GM12873 (cell line): ENCODE results near the gene FGL2.

Experiments
- TF ChIP-seq, protein P1 (sequence below): IDR thresholded peaks from 2 replicates; pipeline ENCODE4 v1.5.1; 2012; ENCODE audit warnings: low read depth, mild to moderate bottlenecking, moderate library complexity, low read length, control low read depth; ENCODE audit not compliant: insufficient read depth; ENCODE audit errors: missing control alignments

FGL2 gene

DNA sequence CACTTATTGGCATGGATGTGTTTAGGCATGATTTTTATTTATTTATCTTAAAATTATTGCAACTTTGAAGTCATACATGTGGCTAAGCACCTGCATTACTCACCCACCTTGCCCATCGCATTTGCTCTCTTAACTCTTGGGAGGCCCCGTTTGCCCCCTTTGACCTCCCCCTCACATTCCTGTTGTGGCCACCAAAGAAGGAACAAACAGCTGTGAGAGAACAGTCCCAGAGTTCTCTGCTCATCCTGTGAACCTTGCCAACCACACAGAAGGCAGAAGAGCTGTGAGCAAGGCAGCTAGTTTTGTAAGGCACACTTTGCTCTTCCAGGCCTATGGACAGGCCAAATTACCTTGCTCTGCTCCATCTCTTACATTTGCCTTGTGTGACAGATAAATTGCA is 23.6 kb upstream of the FGL2 start:
- TF ChIP-seq, protein P1, sequence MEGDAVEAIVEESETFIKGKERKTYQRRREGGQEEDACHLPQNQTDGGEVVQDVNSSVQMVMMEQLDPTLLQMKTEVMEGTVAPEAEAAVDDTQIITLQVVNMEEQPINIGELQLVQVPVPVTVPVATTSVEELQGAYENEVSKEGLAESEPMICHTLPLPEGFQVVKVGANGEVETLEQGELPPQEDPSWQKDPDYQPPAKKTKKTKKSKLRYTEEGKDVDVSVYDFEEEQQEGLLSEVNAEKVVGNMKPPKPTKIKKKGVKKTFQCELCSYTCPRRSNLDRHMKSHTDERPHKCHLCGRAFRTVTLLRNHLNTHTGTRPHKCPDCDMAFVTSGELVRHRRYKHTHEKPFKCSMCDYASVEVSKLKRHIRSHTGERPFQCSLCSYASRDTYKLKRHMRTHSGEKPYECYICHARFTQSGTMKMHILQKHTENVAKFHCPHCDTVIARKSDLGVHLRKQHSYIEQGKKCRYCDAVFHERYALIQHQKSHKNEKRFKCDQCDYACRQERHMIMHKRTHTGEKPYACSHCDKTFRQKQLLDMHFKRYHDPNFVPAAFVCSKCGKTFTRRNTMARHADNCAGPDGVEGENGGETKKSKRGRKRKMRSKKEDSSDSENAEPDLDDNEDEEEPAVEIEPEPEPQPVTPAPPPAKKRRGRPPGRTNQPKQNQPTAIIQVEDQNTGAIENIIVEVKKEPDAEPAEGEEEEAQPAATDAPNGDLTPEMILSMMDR, result no peak

DNA sequence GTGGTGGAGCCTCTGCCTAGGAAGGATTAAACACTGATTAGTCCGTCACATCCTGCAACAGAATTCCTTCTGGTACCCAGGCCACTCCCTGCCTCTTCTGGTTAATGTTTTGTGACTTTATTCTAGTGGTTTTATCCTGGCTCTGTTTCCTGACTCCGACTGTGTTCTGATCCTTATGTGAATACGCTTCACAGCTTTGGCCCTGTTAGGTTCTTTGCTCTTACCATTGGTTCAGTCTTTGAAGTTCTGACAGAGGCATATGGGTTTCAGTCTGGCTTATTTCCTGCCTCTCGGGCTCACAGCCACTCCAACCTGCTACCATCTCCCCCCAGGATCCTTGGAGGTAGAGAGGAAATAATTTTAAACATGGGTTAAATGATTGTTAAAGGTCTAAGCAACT is 23.2 kb upstream of the FGL2 start:
- TF ChIP-seq, protein P1, result no peak

DNA sequence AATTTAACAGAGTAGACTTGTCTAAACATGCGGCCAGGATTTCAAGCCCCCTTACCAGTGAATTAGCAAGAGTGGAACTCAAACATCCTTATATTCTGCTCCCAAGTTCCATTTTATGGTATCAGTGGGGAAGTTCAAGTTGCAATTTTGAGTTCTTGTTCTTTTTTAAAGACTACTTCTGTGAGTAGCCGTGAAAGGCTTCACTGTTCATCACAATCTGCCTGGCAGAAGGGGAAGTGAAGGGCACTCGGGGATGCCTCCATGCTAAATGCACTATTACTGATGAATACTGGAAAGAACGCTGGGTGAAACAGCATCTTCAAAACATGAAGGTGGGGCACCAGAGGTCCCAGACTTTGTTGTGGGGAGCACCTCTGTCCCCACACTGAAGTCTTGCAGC is 22.4 kb upstream of the FGL2 start:
- TF ChIP-seq, protein P1, result no peak

DNA sequence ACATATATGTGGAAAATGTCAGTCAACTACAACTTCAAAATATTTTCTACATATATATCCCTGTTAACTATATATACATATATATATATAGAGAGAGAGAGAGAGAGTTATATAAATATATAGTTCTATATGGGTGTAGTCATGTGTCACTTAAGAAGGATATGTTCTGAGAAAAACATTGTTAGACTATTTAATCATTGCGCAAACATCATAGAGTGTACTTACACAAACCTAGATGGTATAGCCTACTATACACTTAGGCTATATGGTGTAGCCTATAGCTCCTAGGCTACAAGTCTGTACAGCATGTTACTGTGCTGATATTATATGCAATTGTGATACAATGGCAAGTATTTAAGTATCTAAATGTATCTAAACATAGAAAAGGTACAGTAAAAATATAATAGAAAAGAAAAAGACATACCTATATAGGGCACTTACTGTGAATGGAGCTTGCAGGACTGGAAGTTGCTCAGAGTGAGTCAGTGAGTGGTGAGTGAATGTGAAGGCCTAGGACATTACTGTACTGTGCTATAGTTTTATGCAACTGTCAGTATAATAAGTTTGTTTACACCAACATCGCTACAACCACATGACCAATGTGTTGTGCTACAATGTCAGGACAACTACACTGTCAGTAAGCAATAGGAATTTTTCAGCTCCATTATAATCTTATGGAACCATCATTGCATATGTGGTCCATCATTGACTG is 18.0 kb upstream of the FGL2 start:
- TF ChIP-seq, protein P1, result no peak

DNA sequence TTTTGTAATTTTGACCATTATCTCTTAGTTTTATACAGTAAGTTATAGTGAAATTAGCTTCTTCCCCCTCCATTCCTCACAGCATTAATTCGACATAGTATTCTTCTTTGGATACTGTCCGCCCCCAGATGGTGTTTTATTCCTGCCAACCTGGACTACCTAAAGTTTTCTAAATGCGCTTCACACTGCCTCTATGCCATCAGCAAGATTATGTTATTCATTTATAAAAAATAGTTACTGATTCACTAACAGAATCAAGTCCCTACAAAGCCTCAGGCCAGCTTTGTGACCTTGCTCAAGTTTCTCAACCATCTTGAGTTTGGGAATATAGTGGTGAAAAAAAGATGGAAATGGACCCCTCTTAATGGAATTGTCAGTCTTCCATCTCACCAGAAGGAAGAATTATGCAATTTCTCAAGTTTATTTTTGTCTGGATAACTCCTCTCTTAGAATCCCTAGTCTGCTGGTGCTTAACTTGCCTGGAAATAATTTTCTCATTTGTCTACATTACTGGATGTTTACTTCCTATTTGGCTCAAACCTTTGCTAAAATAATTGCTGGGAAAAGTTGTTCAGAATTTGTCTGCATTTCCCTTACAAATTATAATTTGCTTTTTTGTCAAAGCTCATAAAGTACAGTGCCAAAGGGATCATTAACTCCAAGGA is 16.7 kb upstream of the FGL2 start:
- TF ChIP-seq, protein P1, result no peak

DNA sequence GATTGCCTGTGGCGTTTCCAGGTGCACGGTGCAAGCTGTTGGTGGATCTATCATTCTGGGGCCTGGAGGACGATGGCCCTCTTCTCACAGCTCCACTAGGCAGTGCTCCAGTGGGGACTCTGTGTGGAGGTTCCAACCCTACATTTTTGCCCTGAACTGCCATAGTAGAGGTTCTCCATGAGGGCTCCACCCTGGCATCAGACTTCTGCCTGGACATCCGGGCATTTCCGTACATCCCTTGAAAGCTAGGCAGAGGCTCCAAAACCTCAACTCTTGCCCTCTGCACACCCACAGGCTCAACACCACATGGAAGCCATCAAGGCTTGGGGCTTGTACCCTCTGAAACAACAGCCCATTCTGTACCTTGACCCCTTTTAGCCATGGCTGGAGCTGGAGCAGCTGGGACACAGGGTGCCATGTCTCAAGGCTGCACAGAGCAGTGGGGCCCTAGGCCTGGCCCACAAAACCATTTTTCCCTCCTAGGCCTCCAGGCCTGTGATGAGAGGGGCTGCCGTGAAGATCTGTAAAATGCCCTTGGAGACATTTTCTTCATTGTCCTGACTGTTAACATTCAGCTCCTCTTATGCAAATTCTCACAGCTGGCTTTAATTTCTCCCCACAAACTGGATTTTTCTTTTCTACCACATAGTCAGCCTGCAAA is 10.0 kb upstream of the FGL2 start:
- TF ChIP-seq, protein P1, result no peak

DNA sequence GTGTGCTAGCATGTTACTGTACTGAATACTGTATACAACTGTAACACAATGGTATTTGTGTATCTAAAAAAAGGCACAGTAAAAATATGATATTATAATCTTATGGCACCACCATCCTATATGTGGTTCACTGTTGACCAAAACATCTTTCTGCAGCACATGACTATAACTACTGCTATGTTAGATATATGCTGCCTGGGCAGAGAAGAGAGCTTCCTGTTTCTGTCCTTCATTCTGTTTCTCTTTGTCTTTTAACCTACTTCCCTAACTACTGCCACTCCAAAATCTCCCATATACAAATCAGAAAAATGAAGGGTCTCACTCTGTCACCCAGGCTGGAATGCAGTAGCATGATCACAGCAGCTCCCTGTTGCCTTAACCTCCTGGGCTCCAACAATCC is 8.8 kb upstream of the FGL2 start:
- TF ChIP-seq, protein P1, result no peak
